ENCODE data around the gene UBALD1. TPM values are rescaled to one million over a fixed set of nuclear protein-coding genes. Genes with fewer than 3 reads are reported as not detected.

Gene UBALD1
- total and polyA plus RNA-seq, 9 of the 15 experiments (the other 6 are each of a cell fraction or from before 2014, with no cell fraction given) = 1.3 to 38.0 (median 6.2) TPM; not detected in 2

DNA sequence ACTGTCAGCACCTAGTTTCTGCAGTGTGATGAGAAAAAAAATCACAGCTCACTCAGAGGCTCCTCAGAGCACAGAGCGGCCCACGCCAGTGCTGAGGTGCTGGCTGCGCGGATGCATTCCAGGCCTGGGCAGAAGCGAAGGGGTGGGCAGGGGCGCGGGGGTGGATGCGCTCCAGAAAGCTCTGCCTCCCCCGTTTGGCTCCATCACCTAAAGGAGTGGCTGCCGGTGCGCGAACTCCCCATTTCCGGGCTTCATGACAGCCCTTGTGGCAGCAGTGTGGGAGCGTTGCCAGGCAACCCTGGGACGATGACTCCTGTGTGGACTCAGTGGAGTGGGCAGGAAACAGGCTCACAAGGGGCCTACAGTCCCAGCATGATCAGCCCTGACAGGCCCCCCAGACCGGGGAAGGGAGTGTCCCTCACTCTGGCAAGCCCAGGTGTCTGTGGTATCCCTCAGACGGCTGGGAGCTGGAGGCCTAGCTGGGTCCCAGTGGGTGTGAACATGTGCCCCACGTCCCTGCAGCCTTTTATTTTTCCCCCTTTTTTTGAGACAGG is 45.8 kb upstream of the UBALD1 start (continued):
- TF ChIP-seq ZNF146 (CRISPR knock-in tag; IDR thresholded peaks at IDR 0.05; ENCODE audit: unreplicated experiment) (no peak), HNRNPUL1 (IDR thresholded peaks at IDR 0.05; ENCODE audit: low read length) (no peak)
- TF ChIP-seq, protein P1, sequence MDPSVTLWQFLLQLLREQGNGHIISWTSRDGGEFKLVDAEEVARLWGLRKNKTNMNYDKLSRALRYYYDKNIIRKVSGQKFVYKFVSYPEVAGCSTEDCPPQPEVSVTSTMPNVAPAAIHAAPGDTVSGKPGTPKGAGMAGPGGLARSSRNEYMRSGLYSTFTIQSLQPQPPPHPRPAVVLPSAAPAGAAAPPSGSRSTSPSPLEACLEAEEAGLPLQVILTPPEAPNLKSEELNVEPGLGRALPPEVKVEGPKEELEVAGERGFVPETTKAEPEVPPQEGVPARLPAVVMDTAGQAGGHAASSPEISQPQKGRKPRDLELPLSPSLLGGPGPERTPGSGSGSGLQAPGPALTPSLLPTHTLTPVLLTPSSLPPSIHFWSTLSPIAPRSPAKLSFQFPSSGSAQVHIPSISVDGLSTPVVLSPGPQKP (CRISPR knock-in tag; IDR thresholded peaks at IDR 0.05) = no peak
- TF ChIP-seq, protein P2, sequence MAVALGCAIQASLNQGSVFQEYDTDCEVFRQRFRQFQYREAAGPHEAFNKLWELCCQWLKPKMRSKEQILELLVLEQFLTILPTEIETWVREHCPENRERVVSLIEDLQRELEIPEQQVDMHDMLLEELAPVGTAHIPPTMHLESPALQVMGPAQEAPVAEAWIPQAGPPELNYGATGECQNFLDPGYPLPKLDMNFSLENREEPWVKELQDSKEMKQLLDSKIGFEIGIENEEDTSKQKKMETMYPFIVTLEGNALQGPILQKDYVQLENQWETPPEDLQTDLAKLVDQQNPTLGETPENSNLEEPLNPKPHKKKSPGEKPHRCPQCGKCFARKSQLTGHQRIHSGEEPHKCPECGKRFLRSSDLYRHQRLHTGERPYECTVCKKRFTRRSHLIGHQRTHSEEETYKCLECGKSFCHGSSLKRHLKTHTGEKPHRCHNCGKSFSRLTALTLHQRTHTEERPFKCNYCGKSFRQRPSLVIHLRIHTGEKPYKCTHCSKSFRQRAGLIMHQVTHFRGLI (CRISPR knock-in tag; IDR thresholded peaks at IDR 0.05) = no peak

DNA sequence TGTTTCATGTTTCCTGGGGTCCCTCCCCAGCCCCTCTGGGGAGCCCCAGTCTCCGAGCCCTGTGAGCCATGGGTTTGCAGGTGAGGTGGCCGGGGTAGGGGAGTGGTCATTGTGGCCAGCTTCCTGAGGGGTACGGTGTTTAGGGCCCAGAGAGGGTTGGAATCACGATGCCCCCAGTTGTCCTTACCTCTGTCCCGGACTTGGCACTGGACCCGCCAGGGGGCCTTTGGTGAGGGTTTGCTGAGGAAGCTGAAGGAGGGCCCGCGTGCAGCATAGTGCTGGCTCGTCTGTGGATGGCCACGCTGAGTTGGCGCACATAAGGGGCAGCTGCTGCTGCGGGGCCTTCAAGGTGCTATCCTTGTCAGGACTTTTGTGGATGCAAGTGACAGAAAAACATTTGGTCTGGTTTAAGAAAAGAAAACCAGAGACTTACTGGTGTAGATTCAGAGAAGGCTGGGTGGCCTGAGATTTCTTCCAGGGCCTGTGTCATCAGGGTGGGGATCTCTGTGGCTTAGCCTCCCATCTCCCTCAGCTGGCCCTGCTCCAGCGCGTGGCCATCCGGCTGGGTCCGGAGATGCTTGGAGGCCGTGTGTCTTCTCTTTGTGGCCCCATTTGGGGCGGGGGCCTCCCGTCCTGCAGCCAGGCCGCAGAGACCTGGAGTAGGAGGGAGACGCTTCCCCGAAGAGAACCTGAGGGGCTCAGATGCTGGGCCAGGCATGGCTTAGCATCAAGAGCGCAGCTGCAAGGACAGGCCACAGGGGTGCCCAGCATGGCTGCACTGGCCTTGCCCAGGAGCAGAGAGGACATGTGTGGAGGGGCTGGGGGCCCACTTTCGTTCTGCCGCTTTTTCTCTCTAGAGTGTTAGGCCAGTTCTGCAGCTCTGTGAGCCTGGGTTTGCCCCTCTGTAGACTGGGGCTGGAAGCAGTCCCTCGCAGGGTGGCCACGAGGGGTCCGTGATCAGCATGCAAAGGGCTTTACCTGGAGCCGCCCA is 45.0 kb upstream of the UBALD1 start:
- no peaks in the 10 kb centered on the region for H3K9me3 ChIP-seq (replicated peaks; ENCODE audit: control insufficient read depth, insufficient read depth, low read depth, low read length)
- peak overlapping the region in 1 of 2 experiments; percentile 17; a peak in 1 of 4 replicates for H3K9ac ChIP-seq (ENCODE audit: insufficient read depth in 1 of 2, low read depth in 2 of 2, low read length in 2 of 2)
- in situ Hi-C loops (cut with MboI) (no loop called here), intact Hi-C loops (cut with micrococcal nuclease) (no loop called here)
- H4K20me1 ChIP-seq (replicated peaks; ENCODE audit: control insufficient read depth, insufficient read depth, low read length) = no peaks in the 10 kb centered on the region; the same call in 1 of the 2 replicates
- H3K9me1 ChIP-seq (ENCODE audit: control insufficient read depth, insufficient read depth, low read length) = no peaks in the 10 kb centered on the region
- BruUV-seq (replicated peaks) = no TSS peak
- H3K27me3 ChIP-seq (ENCODE audit: control insufficient read depth in 2 of 2, insufficient read depth in 2 of 2, low read length in 2 of 2) = no peaks in the 10 kb centered on the region
- no peak overlapping the region for H3K4me2 ChIP-seq (ENCODE audit: insufficient read depth, low read length)
- 90% methylated on average over 21 of the region's 29 CpGs for WGBS (ENCODE audit: insufficient coverage, low coverage, missing lambda C conversion rate)
- H3K4me1 ChIP-seq (replicated peaks in 1 of 2; ENCODE audit: control insufficient read depth in 2 of 2, insufficient read depth in 2 of 2, low read length in 2 of 2) = peaks cover 0 to 36% of the 10 kb centered on the region in 2 experiments; a peak in 2 of 5 replicates
- no peak overlapping the region for H3K27ac ChIP-seq (ENCODE audit: extremely low read depth, low read depth, low read length)
- peaks cover 53% of the 10 kb centered on the region; the same call in 2 of the 3 replicates for H3K36me3 ChIP-seq (ENCODE audit: control insufficient read depth, insufficient read depth, low read length)
- DNase-seq (ENCODE audit: extremely low read depth in 1 of 4, low spot score in 3 of 4) (no peak), ATAC-seq (no peak), FAIRE-seq (no peak)
- H3K79me2 ChIP-seq (ENCODE audit: control insufficient read depth, insufficient read depth, low read length) = no peaks in the 10 kb centered on the region
- H3K4me3 ChIP-seq = no peak overlapping the region
- CTCF ChIA-PET (ENCODE audit: low intra/inter-chr PET ratio) = no interaction called here
- no peak overlapping the region for H2AFZ ChIP-seq (ENCODE audit: low read depth, low read length)
- POLR2A ChIA-PET = interaction anchor here (0.6 to 0.7 kb wide), 2 partner anchors 9 to 43 kb away, joined by 3 to 4 read pairs; no protein-coding TSS in a partner anchor
- TF ChIP-seq NR4A1 (CRISPR knock-in tag; IDR thresholded peaks at IDR 0.05) (no peak), NR4A1 (tag; IDR thresholded peaks at IDR 0.05) (no peak), NCOA4 (IDR thresholded peaks at IDR 0.05; ENCODE audit: partially characterized antibody) (no peak), POLR2G (IDR thresholded peaks at IDR 0.05; ENCODE audit: low read depth, low read length) (0 out of 2 replicates have a peak, but pooled peaks have one; percentile 21)
